SU-DHL-6 (cell line): Measurements from ENCODE around the gene KCNG4.

Experiments used
- H2AFZ ChIP-seq: fragments of 200-600 bp; sonication (generic); 2 replicates; pipeline ENCODE4 v1.6.1; 2014; ENCODE audit warnings: low read depth, mild to moderate bottlenecking, moderate library complexity, mixed read lengths, antibody characterized with exemption, low read length; ENCODE audit not compliant: severe bottlenecking
- H3F3A ChIP-seq: fragments of 200-600 bp; shearing (Covaris generic); 2 replicates; pipeline ENCODE4 v1.6.0; 2016; ENCODE audit warnings: antibody characterized with exemption, mild to moderate bottlenecking; ENCODE audit not compliant: insufficient read depth
- H3K27ac ChIP-seq: fragments of 200-600 bp; sonication (generic); 2 replicates; pipeline ENCODE4 v1.5.1; 2016; ENCODE audit warnings: low read depth, mild to moderate bottlenecking, low read length, moderate library complexity, mixed read lengths
- H3K27me3 ChIP-seq: fragments of 200-600 bp; sonication (generic), shearing (Covaris generic); 2 replicates; pipeline ENCODE4 v1.6.0; 2014; ENCODE audit warnings: mild to moderate bottlenecking, low read length
- H3K36me3 ChIP-seq: fragments of 200-600 bp; sonication (generic); 2 replicates; pipeline ENCODE4 v1.6.1; 2014; ENCODE audit warnings: mild to moderate bottlenecking, low read length, mixed read lengths
- H3K4me2 ChIP-seq: fragments of 300-600, 200-600 bp; shearing (Covaris generic), sonication (generic); 2 replicates; pipeline ENCODE4 v1.6.0; 2014; ENCODE audit warnings: low read length, low read depth, mild to moderate bottlenecking; ENCODE audit not compliant: poor library complexity, severe bottlenecking
- H3K4me3 ChIP-seq: fragments of 200-600 bp; sonication (generic); 2 replicates; pipeline ENCODE4 v1.5.1; 2014; ENCODE audit warnings: antibody characterized with exemption, low read length, mild to moderate bottlenecking, mixed read lengths; ENCODE audit not compliant: insufficient read depth, poor library complexity, severe bottlenecking
- H3K79me2 ChIP-seq: fragments of 200-600 bp; sonication (generic); 2 replicates; pipeline ENCODE4 v1.6.1; 2014; ENCODE audit warnings: mild to moderate bottlenecking, low read length, moderate library complexity; ENCODE audit not compliant: insufficient read depth
- H3K9ac ChIP-seq: fragments of 200-600 bp; sonication (generic); 2 replicates; pipeline ENCODE4 v1.7.0; 2014; ENCODE audit warnings: mild to moderate bottlenecking, low read length
- H3K9me2 ChIP-seq: fragments of 200-600 bp; sonication (generic); replicated peaks from 2 replicates; pipeline ENCODE4 v1.6.1; 2014; ENCODE audit warnings: low read length; ENCODE audit not compliant: insufficient read depth
- H3K9me3 ChIP-seq: fragments of 200-600 bp; sonication (generic); 2 replicates; pipeline ENCODE4 v1.6.1; 2014; ENCODE audit warnings: low read length, mixed read lengths; ENCODE audit not compliant: insufficient read depth
- H4K20me1 ChIP-seq: fragments of 200-600 bp; sonication (generic); 2 replicates; pipeline ENCODE4 v1.6.1; 2014; ENCODE audit warnings: low read depth, mild to moderate bottlenecking, antibody characterized with exemption, low read length, moderate library complexity, mixed read lengths
- CTCF ChIP-seq: fragments of 200-600 bp; sonication (generic); IDR thresholded peaks from one replicate; pipeline ENCODE4 v1.5.1; 2017; ENCODE audit warnings: antibody characterized with exemption, mild to moderate bottlenecking, low read length, moderate library complexity; ENCODE audit not compliant: insufficient read depth, poor library complexity, severe bottlenecking
- EZH2phosphoT487 ChIP-seq: fragments of 200-600 bp; sonication (generic), shearing (Covaris generic); conservative IDR thresholded peaks from 2 replicates; pipeline ENCODE4 v1.6.1; 2018; ENCODE audit warnings: mild to moderate bottlenecking, antibody characterized with exemption, low read length, moderate library complexity, mixed read lengths

The KCNG4 gene

GRCh38 chr16:84228256-84228838 lies 11.5 kb downstream of the KCNG4 start:
- Histone ChIP-seq H3K4me2 (no peak overlapping the region), H3K27ac (no peak overlapping the region), H3K27me3 (no peaks in the 10 kb centered on the region), H3K4me3 (no peak overlapping the region), H3F3A (no peaks in the 10 kb centered on the region), H3K9me2 (no peaks in the 10 kb centered on the region), H3K9me3 (no peaks in the 10 kb centered on the region), H4K20me1 (no peaks in the 10 kb centered on the region), H3K79me2 (no peaks in the 10 kb centered on the region), H3K9ac (no peak overlapping the region), H3K36me3 (no peaks in the 10 kb centered on the region), H2AFZ (no peak overlapping the region)
- TF ChIP-seq EZH2phosphoT487 (no peak), CTCF (no peak)

- Histone ChIP-seq H3K27me3 (no peaks in the 10 kb centered on the region), H4K20me1 (no peaks in the 10 kb centered on the region), H3K9ac (no peak overlapping the region), H3K9me2 (no peaks in the 10 kb centered on the region), H3F3A (no peaks in the 10 kb centered on the region), H3K4me3 (no peak overlapping the region), H2AFZ (no peak overlapping the region), H3K4me2 (no peak overlapping the region), H3K36me3 (no peaks in the 10 kb centered on the region), H3K79me2 (no peaks in the 10 kb centered on the region), H3K9me3 (no peaks in the 10 kb centered on the region), H3K27ac (no peak overlapping the region)
- TF ChIP-seq EZH2phosphoT487 (no peak), CTCF (no peak)
These were observed 12.3 kb downstream of the KCNG4 start for GRCh38 chr16:84227548-84227947.

- Histone ChIP-seq H3K9me2 (no peaks in the 10 kb centered on the region), H3K9ac (no peak overlapping the region), H3K79me2 (no peaks in the 10 kb centered on the region), H3F3A (no peaks in the 10 kb centered on the region), H2AFZ (no peak overlapping the region), H3K4me2 (no peak overlapping the region), H3K27ac (no peak overlapping the region), H4K20me1 (no peaks in the 10 kb centered on the region), H3K4me3 (no peak overlapping the region), H3K36me3 (no peaks in the 10 kb centered on the region), H3K9me3 (no peaks in the 10 kb centered on the region), H3K27me3 (no peaks in the 10 kb centered on the region)
- TF ChIP-seq EZH2phosphoT487 (no peak), CTCF (no peak)
These were observed 13.8 kb downstream of the KCNG4 start for GRCh38 chr16:84226026-84226425.
